ENCODE data around the gene ETS1. TPM values are rescaled to one million over a fixed set of nuclear protein-coding genes. Genes with fewer than 3 reads are reported as not detected.

ETS1 gene
- total RNA-seq, 1 donor from 2014 or later: 71.6 TPM

DNA sequence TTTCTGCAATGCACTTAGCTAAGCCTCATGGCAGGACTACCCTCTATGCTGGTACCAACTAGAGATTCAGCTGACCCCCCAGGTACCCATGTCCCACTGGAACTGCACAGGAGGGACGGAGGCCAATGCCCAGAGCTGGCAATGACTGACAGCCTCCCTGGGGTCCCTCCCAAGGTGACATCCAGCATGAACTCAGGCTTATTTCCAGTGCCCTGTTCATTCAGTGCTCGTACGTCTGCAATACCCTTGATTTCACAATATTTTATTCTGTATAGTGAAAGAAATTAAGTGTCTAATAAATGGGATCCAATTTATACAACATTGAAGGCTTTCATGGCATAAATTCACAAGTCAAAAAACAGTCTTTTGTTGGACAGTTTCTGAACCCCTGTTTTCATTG is 20.2 kb downstream of the ETS1 start:
- DNase-seq: no peak

DNA sequence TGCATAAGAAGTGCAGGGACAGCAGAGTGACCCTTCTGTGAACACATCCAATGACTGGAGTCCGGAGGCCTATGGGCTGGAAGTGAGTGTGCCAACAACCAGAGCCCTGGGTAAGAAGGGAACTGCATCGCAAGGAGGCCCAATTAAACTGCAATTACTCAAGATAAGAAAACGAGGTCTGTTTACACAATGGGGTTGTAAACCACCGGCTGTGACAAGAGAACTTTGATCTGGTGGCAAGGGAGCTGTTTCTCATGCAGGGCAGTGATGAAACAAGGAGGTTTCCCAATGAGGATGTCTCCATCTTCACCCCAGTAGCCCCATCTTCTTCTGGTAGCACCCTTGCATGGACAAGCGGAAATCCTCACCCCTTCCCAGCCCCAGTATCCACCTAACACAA is 21.5 kb downstream of the ETS1 start:
- no peak for DNase-seq

- DNase-seq: no peak
Measured at GRCh38 chr11:128564642-128565245, 22.6 kb downstream of the ETS1 start.

DNA sequence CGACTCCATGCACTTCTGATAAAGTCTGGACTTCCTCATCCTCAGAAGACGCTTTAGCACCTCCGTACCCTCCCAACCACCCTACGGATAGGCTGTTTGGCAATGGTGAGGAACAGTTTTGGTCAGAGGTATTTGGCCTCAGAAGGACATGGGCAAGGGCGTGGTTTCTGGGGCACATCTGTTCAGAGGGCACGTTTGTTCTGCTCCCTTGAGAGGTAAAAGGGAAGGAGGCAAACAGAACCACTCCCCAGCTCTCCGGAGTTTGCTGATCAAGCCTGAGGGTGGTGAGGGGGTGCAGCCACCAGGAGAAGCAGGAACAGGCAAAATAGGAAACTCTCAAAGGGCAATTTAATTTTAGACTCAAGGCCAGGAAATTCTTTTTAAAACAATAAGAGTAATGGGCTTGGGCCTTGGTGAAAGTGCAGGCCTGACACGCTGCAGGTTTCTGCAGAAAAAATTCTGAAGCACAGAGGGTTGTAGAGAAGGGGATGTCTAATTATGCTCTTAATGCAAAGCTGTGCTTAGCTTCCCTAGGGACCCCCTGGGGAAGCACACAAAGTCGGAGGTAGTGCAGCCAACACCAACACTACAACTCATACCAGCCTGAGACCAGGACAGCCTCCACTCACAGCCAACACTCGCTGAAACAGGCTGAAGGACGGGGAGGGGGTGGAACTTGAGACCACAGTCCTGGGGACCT is 23.3 kb downstream of the ETS1 start:
- no peak for DNase-seq

DNA sequence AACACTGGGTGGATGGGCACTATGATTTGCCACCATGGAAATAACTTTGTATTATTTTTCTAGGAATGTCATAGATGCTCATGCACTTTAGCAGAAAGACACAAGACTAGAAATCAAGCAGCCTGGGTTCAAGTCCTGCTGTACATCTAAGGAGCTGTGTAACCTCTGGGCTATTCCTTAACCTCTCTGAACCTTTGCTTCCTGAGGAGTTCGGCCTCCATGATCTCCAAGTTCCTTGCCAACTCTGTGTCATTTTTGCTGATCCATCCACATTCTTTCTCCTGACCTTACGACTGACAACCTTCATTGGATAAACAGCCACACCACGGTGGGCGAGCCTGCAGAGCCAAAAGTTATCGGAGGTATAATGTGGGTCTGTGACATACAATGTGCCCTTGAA is 24.1 kb downstream of the ETS1 start:
- DNase-seq: no peak

- no peak for DNase-seq
Measured at GRCh38 chr11:128559496-128560103, 27.8 kb downstream of the ETS1 start.

- no peak for DNase-seq
Measured at GRCh38 chr11:128555606-128556005, 31.8 kb downstream of the ETS1 start.

DNA sequence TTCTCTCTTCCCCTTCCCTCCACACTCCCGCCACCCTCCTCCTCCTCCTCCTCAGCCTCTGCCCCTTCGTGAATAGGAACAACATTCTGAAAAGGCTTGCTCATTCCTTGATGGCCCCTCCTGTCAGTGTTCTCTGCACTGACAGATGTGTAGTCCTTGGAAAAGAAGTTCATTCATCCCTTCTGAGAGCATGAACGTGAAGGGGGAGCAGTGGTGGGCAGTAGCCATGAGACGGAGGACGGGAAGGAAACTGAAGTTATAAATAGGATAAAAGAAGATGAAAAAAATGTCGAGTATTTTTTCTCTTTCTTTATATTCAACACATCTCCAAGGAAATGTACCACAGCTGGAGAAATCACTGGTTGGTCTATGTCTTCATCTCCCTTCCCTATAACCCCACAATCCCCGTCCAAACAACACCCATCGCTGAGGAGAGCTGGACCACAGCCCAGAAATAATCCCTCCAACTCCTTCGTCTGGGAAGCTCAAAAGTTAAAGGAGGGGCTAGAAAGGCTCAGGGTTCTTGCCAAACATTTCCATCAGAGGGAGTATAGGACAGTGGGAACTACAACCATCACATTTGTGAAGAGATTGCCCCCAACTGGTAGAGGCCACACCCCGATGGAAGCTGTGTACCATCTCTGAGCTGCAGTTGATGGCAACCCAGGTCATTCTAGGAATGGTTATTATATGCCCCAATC is 33.5 kb downstream of the ETS1 start:
- peak; percentile 91 for DNase-seq

- DNase-seq: peak; percentile 62
Measured at GRCh38 chr11:128552783-128553661, 34.3 kb downstream of the ETS1 start.

GRCh38 chr11:128551611-128552335 is 35.6 kb downstream of the ETS1 start:
- DNase-seq: no peak

GRCh38 chr11:128551058-128551457 is 36.3 kb downstream of the ETS1 start:
- peak; percentile 57 for DNase-seq

DNA sequence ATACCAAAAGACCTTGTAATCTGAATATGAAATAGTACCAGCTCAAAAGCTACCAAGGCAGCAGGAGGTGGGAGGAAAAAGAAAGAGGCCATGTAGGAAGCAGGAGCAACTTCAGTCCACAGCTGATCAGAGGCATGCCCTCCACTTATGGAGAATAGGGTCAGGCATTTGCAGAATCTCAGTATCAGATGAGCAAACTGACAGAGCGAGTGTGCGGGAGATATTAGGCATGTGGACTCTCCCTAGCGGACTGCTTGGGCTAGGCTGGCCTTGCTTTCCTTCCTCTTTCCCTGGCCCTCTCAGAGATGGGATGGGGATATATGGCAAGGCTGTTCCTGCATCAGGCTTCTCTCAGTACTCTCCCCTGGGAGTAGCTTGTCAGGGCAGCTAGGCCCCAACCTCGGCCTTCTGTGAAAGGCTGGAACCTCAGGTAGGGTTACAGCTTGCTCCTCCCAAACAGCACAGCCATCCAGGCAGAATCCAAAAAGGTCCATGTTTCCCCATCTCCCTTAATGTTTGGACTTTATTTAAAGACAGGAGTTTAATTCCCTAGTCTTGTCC is 37.0 kb downstream of the ETS1 start:
- no peak for DNase-seq

- peak; percentile 45 for DNase-seq
Measured at GRCh38 chr11:128549256-128549944, 38.0 kb downstream of the ETS1 start.

- DNase-seq: peak; percentile 83
Measured at GRCh38 chr11:128548649-128549255, 38.6 kb downstream of the ETS1 start.

DNA sequence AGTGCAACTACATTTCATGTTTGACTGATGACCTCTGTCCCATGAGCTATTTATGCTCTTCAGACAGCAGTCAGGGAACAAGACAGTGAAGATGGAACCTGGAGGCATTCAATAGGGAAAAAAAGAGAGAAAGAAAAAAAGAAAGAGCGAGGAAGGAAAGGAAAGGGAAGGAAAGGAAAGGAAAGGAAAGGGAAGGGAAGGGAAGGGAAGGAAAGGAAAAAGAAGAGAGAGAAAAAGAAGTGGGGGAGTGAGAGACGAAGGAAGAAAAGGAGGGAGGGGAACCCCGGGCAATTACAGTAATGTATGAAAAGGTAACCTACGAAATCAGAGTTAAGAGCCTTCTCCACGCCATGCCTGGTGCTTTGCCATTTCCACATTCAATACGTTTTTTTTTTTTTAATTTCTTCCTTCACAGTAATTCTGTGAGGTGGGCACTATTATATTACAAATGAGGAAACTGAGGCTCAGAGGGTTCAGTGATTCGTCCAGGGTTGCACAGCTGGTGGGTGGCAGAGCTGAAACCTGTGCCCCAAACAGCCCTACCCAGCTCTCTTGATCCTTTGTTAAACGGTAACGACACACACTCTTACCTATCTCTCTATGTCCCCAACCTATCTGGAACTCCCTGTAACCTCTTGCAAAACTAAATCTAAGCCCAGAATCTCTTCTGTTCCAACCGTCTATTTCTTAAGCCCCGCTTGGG is 39.3 kb downstream of the ETS1 start:
- no peak for DNase-seq

DNA sequence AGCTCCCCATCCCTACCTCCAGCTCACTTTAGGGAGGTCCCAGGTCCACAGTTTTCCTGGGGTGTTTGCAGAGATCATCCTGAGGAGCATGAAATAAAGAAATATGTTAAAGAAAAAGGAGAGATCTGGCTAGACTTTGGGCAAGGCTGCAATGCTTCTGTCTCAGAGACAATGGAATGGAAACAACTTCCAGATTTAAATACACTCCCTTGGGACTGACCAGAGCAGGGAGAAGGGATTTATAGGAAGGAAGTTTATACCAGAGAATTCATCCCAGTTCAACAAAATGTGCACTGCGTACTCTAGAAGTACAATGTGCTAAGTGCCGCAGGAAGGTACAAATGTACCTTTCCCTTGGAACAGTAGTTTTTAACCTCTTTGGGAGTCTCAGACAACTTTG is 40.4 kb downstream of the ETS1 start:
- no peak for DNase-seq

DNA sequence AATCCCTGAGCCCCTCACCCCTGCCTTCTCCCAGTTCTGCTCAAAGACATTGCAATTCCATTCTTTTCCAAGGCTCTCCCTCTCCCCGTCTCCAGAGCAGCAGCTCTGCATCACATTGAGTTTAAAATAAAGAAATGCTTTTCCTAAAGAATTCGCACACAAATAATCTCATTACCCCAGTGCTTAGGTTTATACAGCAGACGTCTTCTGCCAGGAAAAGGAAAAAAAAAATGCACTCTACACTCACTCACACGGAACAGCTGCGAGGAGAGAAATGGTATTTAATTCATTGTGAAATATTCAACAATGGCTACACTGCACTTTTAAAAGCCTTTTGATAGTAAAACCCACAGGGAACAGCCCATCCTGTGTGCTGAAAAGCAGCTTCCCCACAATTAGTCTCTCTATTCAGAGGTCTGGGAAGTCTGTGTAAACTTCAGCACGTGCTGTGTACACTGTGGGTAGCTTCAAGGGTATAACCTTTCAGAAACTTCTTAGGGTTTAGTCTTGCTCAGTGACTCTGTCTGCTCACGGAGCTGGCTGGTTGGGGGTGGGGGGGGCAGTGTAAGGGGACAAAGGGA is 42.8 kb downstream of the ETS1 start:
- DNase-seq: peak; percentile 81

DNA sequence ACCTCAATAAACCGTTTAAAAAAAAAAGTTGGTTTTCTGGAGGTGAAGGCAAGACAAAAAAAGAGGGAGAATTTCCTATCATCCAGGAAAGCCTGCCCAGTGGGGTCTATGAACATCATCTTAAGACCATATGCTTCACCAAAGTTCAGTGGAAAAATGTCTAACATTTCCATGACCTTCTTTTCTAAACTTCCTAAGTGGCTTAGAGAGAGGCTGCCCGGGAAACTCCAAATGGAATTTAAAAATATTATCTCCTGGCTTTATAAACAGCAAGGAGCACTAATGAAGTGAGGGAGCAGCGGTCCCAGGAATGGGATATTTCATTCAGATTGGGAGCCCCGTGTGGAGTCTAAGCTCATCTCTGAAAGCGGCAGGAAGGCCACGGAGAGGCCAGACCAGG is 46.9 kb downstream of the ETS1 start:
- no peak for DNase-seq

DNA sequence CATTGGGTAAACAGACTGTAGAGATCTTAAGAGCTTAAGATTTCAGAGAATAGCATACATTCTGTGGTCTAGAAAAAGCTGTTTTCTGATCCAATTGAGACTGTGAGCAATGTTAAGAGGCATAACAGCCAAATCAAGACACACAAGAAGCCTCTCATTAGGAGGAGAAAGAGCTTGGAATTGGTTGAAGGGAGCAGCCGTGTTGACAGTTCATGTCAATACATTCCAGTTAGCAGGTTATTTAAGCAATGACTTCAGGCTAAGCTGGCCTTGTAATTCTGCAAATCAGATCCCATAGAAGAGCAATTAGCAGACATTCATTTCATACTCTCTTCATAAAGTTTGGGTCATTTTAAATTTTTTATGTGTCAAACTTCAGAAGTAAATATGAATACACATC is 50.9 kb downstream of the ETS1 start:
- no peak for DNase-seq

Measured in tongue (tissue), 2 donors.